Hematopoietic multipotent progenitor cell treated with erythropoietin and hydrocortisone succinate and interleukin-3 and kit ligand, for 8 days (in vitro differentiated cells): Measurements from ENCODE around the gene CAMTA1.
A peak's percentile ranks its signal among the peaks of the same experiment; 100 is the strongest.

Source experiments
- DNase-seq: peaks from one replicate; pipeline ENCODE4 v3.0.0-alpha.2; 2015

Gene CAMTA1

DNA sequence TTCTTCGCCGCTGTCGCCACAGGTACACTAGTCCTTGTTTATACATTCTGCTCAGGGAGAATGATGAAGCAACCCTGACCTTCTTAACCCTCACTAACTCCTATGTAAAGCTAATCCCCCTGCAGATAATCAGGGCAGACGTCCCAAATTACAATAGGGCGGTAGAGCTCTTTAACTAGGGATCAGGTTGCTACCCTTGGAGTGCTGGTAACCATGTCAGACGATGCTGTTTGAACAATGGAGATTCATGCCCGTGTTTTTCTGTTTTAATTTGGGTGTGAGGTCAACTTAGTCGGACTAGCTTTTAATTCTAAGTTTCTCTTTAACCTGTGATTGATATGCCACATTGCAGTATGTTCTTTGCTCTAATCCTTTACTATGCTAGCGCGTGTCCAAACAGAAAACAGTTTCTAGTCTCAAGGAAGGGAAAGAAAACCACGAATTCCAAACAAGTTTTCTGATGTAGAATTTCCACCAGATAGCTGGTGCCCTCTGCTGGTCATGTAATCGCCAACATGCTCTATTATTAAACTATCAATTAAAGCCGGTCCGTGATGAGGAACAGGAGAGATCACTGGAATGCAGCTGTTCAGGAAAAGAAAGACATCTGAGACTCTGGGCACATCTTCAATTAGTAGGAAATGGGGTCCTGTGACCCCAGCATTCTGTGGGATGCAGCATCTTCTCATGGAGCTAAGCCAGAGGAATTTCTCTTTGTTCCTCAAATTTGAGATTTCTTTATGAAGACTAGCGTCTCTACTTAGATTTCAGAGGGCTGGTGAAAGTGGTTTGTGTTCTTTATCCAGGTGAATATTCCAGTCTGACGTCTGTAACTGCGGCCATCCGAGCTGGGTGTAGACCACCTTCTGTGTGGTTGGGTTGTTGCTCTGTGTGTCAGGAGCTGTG, 967.5 kb downstream of the CAMTA1 start:
- DNase-seq = peak; percentile 70

DNA sequence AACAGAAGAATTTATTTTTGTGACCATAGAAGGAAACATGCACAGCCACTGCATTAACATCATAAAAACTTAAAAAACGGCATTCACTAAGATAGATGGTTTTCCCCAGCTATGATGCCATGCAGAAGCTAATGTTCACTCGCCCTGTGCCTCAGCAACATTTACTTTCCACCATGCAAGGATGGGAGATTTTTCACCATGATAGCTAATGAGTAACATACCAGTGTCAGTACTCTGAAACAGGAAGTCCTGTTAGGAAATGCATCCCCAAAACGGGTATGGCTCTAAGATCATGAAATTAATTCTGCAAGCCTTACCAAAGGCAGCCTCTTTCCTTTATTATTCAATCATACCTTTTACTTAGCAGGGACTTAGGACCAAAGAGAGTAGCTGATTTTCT, 968.4 kb downstream of the CAMTA1 start:
- no peak for DNase-seq

DNA sequence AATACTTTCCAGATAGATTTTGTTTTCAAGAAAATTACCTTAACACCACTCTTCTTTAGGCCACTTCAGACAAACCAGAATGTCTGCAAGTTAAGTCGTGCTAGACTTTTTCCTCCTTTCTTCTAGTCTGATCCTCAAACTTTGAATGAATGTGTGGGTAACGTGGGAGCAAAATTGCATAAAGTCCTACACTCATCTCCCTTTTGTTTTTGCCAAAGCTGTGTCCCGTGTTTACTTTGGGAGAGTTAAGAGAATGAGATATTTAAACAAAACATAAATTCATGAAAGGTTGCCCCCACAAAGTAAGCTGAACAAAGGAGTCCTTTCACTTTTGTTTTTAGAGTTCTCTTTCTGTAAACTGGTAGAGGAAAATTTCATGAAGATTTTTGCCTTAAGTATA, 969.0 kb downstream of the CAMTA1 start:
- DNase-seq = no peak

- peak; percentile 20 for DNase-seq
Measured at GRCh38 chr1:7755448-7755847, 970.2 kb downstream of the CAMTA1 start.

DNA sequence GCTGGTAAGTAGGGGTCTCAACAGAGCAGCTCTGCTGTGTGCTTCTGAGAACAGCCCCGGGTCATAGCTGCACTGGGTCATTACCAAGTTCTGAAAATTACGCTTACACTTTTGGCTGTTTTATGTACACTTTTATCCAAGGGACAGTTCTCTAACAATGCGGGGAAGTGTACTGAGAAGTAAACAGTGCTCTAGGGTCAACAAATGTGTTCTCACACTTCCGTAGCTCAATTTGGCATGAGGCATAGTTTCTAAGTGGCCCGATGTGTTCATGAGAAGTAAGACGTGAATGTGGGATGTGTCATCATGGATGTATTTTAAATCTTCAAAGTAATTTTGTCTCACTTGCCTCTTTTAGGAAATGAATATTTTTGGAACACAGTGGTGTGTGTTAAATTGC, 975.0 kb downstream of the CAMTA1 start:
- DNase-seq = no peak

DNA sequence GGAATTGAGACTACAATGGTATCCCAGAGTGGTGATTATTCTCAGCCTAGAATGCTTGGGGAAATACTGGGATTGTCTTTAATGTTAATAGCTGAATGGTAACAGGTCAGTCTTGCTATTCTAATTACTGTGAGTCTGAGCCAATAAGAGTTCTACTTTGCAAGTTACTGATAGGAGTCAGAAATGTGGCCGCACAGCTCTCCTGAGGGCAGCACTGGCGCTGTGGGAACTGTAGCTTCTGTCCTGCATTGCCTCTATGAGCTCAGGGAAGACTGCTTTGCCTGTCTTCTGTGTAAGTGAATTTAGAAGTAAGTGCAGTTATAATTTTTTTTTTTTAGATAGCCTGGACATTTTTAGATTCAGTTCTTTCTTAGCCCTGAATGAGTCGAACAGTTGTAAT, 975.8 kb downstream of the CAMTA1 start:
- no peak for DNase-seq

DNA sequence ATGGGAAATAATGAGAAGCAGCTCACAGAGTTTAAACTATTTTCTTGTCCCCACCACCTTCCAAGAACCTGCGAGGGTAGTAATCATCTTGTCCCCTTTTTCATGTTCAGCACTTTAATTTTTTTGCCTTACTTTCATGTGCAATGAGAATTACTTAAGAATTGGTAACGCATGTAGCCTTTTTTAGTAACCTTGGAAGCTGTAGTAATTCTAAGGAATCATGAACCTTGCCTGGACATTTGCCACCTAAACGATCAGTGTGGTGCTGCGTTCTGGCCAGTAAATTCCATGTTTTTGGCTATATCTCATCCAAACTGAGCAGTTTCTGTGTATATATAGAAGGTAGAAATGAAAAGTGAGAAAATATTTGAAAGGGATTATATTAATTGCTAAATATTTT, 981.9 kb downstream of the CAMTA1 start:
- no peak for DNase-seq

GRCh38 chr1:7768583-7768982, 983.3 kb downstream of the CAMTA1 start:
- DNase-seq = no peak

DNA sequence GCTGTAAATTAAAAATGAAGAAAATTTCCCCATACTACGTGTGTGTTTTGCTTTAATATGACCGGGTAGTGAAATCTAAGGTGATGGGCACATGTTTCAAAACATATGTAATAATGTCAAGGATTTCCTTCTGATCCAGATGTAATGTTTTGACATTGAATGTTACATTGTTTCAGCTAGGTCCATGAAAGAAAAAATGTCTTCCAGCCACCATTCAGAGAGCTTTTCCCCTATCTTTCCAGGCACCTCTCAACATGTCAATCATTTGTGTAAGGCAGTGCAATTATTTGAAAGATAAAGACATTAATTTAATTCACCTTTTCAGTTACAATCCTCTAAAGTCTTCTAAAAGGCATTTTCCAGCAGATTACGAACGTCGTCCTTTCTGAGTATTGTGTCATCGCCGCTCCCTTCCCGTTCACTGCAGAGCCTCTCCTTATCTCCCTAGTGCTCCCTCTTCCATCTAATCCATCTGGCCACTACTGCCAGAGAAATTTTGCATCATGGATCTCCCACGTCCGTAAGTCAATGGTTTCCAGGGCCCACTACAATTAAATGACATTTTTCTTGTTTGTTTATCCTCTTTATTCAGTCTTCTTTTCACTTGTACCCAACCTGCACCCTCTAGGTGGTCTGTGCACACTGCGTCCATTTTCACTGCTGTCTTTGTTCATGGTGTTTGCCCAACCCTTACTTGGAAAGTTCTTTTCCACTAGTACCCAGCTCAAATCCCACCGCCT, 984.6 kb downstream of the CAMTA1 start:
- DNase-seq = no peak

- peak; percentile 47 for DNase-seq
Measured at GRCh38 chr1:7770669-7770996, 985.4 kb downstream of the CAMTA1 start.

GRCh38 chr1:7770997-7771822, 986.0 kb downstream of the CAMTA1 start, which contains the start of gene VAMP3:
Gene VAMP3, plus strand, starts transcription at chr1:7771296. Its CDS starts 88 bp downstream, at chr1:7771384.
- peak; percentile 79 for DNase-seq

GRCh38 chr1:7771823-7772299, 986.6 kb downstream of the CAMTA1 start:
- peak; percentile 23 for DNase-seq

- DNase-seq = no peak
Measured at GRCh38 chr1:7777591-7777990, 992.3 kb downstream of the CAMTA1 start.

DNA sequence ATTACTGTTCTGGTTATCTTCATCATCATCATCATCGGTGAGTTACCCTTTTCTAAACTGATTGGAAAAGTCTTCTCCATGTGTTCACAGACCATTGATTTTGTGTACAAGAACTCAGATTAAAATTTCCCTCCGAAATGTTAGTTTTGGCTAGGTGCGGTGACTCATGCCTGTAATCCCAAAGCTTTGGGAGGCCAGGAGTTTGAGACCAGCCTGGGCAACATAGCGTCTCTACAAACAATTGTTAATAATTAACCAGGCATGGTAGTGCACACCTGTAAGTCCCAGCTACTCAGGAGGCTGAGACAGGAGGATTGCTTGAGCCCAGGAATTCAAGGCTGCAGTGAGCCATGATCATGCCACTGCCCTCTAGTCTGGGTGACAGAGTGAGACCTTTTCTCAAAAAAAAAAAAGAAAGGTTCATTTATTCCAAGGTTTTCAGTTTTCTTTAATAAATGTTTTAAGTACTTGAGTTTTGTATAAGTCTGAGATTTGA, 992.9 kb downstream of the CAMTA1 start:
- no peak for DNase-seq

DNA sequence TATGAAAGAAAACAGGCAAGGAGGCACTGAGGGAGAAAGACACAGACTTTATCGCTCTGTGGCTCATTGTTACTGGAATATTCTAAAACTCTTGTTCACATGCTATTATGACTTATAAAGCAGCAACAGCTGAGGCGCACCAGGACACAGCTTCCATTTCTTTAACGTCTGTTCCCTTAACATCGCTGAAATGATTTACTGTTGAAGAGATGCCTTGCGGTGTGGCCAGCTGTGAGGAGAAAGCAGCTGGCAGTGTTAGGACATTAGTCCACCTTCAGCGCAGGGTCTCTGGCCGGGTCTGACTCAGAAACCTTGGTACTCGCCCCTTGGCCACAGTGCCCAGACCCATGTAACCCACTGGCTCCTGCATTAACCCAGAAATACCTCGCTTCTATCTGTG, 995.7 kb downstream of the CAMTA1 start:
- DNase-seq = no peak

DNA sequence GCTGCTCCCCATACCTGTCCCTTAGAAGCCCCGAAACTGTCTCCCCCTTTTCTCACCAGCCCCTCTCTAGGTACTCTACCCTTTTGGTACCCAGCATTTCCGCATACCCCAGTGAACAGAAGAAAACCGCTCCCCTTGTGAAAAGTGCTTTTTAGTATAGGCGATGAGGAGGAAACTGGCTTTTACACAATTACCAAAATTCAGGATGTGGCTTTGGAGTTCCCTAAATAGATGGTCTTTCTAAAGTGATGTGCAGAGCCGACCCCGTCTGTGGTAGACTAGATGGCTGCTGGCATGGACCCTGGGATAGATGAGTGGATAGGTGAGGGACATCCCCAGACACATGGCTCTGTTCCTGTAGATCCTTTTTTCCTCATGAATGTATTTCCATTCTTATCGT, 996.2 kb downstream of the CAMTA1 start:
- no peak for DNase-seq

DNA sequence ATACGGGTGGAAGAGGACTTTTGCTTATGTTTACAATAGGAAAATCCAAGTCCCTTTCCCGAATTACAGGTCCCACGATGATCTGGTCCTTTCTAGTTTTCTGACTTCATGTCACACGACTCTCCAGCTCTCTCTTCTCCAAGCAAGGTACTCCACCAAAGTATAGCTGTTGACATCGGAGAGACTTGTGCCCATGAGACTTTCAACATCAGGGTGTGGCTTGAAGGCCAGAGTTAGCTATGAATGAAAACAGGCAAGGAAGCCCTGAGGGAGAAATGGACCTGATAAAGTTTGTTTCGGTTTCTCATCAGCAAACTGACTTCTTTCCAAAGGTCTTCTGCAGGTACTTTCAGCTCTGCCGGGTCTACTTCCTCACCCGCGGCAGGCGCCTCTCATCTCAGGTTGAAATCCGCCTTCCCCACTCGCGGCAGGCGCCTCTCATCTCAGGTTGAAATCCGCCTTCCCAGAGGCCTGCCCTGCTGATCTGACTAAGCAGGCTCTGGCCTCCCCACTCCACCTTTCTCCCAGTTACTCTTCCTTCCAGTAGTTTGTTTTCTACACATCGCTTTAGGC, 996.8 kb downstream of the CAMTA1 start:
- DNase-seq = no peak

DNA sequence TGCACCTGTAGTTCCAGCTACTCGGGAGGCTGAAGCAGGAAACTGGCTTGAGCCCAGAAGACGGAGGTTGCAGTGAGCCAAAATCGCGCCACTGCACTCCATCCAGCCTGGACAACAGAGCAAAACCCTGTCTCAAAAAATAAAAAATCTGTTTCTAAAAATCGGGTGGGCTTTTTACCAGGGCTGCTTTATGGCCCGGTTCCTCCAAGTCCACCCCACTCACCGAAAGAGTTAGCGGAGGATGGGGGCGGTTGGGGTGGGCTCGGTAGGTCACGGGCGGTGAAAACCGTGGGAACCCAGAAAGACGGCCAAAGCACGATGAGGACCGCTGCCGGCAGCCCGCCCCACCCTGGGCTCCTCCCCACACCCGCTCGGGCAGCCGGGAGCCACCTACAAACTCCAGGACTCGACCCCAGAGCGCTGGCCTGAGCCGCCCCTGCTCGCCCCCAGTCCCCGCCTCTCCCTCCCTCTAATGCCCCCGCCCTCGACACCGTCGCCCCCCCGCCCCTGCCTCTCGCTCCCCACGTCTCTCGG, 998.0 kb downstream of the CAMTA1 start:
- peak; percentile 61 for DNase-seq

- peak; percentile 95 for DNase-seq
Measured at GRCh38 chr1:7783826-7784491, 998.7 kb downstream of the CAMTA1 start, which contains the start of gene PER3. Gene PER3, plus strand, starts transcription at chr1:7784291. Its CDS starts 587 bp downstream, at chr1:7784878.

- no peak for DNase-seq
Measured at GRCh38 chr1:7784492-7785071, 999.3 kb downstream of the CAMTA1 start.

GRCh38 chr1:7785108-7785507, 999.9 kb downstream of the CAMTA1 start:
- DNase-seq = no peak
